Measurements from ENCODE around the gene FKBP14. TPM values are rescaled to one million over a fixed set of nuclear protein-coding genes. Genes with fewer than 3 reads are reported as not detected.

FKBP14 gene
- total RNA-seq, 1 donor from 2014 or later = 6.1 TPM

Other genes starting within 250 kb of the FKBP14 start
- 5.6 TPM for gene WIPF3, start 220.2 kb downstream of the FKBP14 start, total RNA-seq
- 129 TPM for gene SCRN1, start 36.9 kb downstream of the FKBP14 start, total RNA-seq
- 34.8 TPM for gene PLEKHA8, start 1.7 kb upstream of the FKBP14 start, total RNA-seq
- gene MTURN, start 108.3 kb upstream of the FKBP14 start, total RNA-seq = 388 TPM